ENCODE data around the gene HOGA1.

DNA sequence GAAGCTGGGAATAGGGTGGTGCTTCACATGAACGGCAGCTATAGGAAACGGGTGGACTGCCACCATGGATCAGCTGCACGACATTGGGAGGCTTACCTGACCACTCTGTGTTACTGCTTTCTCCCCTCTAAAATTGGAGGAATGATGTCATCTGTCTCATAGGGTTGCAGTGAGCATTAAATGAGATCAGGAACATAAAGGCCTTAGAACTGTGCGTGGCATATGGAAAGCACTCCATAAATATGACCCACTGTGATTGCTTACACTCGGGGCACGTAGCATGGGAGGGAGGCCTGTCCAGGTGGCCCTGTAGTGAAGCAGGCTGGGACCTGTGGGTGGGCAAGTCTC is 15.1 kb downstream of the HOGA1 start:
- TF ChIP-seq, protein P1, sequence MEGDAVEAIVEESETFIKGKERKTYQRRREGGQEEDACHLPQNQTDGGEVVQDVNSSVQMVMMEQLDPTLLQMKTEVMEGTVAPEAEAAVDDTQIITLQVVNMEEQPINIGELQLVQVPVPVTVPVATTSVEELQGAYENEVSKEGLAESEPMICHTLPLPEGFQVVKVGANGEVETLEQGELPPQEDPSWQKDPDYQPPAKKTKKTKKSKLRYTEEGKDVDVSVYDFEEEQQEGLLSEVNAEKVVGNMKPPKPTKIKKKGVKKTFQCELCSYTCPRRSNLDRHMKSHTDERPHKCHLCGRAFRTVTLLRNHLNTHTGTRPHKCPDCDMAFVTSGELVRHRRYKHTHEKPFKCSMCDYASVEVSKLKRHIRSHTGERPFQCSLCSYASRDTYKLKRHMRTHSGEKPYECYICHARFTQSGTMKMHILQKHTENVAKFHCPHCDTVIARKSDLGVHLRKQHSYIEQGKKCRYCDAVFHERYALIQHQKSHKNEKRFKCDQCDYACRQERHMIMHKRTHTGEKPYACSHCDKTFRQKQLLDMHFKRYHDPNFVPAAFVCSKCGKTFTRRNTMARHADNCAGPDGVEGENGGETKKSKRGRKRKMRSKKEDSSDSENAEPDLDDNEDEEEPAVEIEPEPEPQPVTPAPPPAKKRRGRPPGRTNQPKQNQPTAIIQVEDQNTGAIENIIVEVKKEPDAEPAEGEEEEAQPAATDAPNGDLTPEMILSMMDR (conservative IDR thresholded peaks at IDR 0.05 in 1 of 2, IDR thresholded peaks at IDR 0.05 in 1 of 2; ENCODE audit: low read depth in 1 of 2, low read length in 2 of 2): no peak
- no peak for TF ChIP-seq EZH2 (IDR thresholded peaks at IDR 0.05; ENCODE audit: low read length, missing control alignments)
